Mesodermal cell (in vitro differentiated cells): ENCODE measurements around the gene THTPA.

Experiments
- H3K27ac ChIP-seq: 2 replicates; pipeline ENCODE4 v1.7.0; 2013; ENCODE audit warnings: mild to moderate bottlenecking, low read depth, low read length, moderate library complexity; ENCODE audit not compliant: severe bottlenecking
- H3K36me3 ChIP-seq: 2 replicates; pipeline ENCODE4 v1.7.1; 2013; ENCODE audit warnings: mild to moderate bottlenecking, low read length, moderate library complexity; ENCODE audit not compliant: control insufficient read depth, insufficient read depth
- H3K4me1 ChIP-seq: one replicate; pipeline ENCODE4 v1.7.1; 2013; ENCODE audit warnings: mild to moderate bottlenecking, low read length; ENCODE audit not compliant: insufficient read depth, control insufficient read depth, poor library complexity, severe bottlenecking
- H3K4me3 ChIP-seq: 2 replicates; pipeline ENCODE4 v1.7.0; 2013; ENCODE audit warnings: low read length, control low read depth, mild to moderate bottlenecking; ENCODE audit not compliant: insufficient read depth, poor library complexity, severe bottlenecking; ENCODE audit errors: extremely low read depth
- H3K9me3 ChIP-seq: 2 replicates; pipeline ENCODE4 v1.7.1; 2013; ENCODE audit warnings: mild to moderate bottlenecking, low read length, moderate library complexity; ENCODE audit not compliant: control insufficient read depth
- WGBS, 2 experiments: methylation state at CpG; one replicate each; pipeline ENCODE4 v1.1.5; 2013; ENCODE audit warnings: missing lambda C conversion rate in 2 of 2; ENCODE audit not compliant: insufficient coverage in 2 of 2; 5-methylcytosine and 5-hydroxymethylcytosine counted together

THTPA gene

GRCh38 chr14:23569443-23570151 lies 13.5 kb downstream of the THTPA start:
- Histone ChIP-seq H3K27ac (no peak overlapping the region), H3K9me3 (no peaks in the 10 kb centered on the region), H3K4me1 (peaks cover 20% of the 10 kb centered on the region), H3K36me3 (peaks cover 10% of the 10 kb centered on the region), H3K4me3 (no peak overlapping the region)
- WGBS, 2 experiments = 60 to 77% methylated on average over 4 to 6 of the region's 7 CpGs

- Histone ChIP-seq H3K4me1 (peaks cover 20% of the 10 kb centered on the region), H3K4me3 (no peak overlapping the region), H3K9me3 (no peaks in the 10 kb centered on the region), H3K36me3 (peaks cover under 1% of the 10 kb centered on the region), H3K27ac (no peak overlapping the region)
- WGBS, 2 experiments = 92 to 93% methylated on average over 17 to 20 of the region's 23 CpGs
These were observed 14.9 kb downstream of the THTPA start for GRCh38 chr14:23570806-23571483.

GRCh38 chr14:23571701-23572523 lies 15.8 kb downstream of the THTPA start:
- Histone ChIP-seq H3K27ac (no peak overlapping the region), H3K4me3 (no peak overlapping the region), H3K4me1 (peaks cover 20% of the 10 kb centered on the region), H3K9me3 (no peaks in the 10 kb centered on the region), H3K36me3 (no peaks in the 10 kb centered on the region)
- WGBS, 2 experiments = 77 to 83% methylated on average over 9 to 14 of the region's 14 CpGs

GRCh38 chr14:23572524-23572828 lies 16.4 kb downstream of the THTPA start:
- WGBS, 2 experiments = 78 to 85% methylated on average over 4 of the region's 4 CpGs
- H3K4me3 ChIP-seq = no peak overlapping the region
- H3K9me3 ChIP-seq = no peaks in the 10 kb centered on the region
- no peaks in the 10 kb centered on the region for H3K36me3 ChIP-seq
- H3K4me1 ChIP-seq = peaks cover 20% of the 10 kb centered on the region
- no peak overlapping the region for H3K27ac ChIP-seq

- Histone ChIP-seq H3K4me3 (no peak overlapping the region), H3K4me1 (peaks cover 20% of the 10 kb centered on the region), H3K36me3 (no peaks in the 10 kb centered on the region), H3K9me3 (no peaks in the 10 kb centered on the region), H3K27ac (no peak overlapping the region)
- WGBS, 2 experiments = 49 to 63% methylated on average over 2 to 3 of the region's 4 CpGs
These were observed 16.8 kb downstream of the THTPA start for GRCh38 chr14:23572836-23573235.

GRCh38 chr14:23573384-23574015 lies 17.4 kb downstream of the THTPA start:
- 89 to 96% methylated on average over 3 to 5 of the region's 5 CpGs for WGBS, 2 experiments
- peaks cover 14% of the 10 kb centered on the region for H3K4me1 ChIP-seq
- no peaks in the 10 kb centered on the region for H3K36me3 ChIP-seq
- no peak overlapping the region for H3K27ac ChIP-seq
- H3K9me3 ChIP-seq = no peaks in the 10 kb centered on the region
- no peak overlapping the region for H3K4me3 ChIP-seq

- Histone ChIP-seq H3K36me3 (no peaks in the 10 kb centered on the region), H3K9me3 (no peaks in the 10 kb centered on the region), H3K4me3 (peak overlapping the region; percentile 34), H3K27ac (no peak overlapping the region), H3K4me1 (peaks cover 11% of the 10 kb centered on the region)
- 6 to 7% methylated on average over 46 to 56 of the region's 67 CpGs for WGBS, 2 experiments
These were observed 21.1 kb downstream of the THTPA start for GRCh38 chr14:23577004-23577681.

- Histone ChIP-seq H3K4me1 (peaks cover 4% of the 10 kb centered on the region), H3K9me3 (no peaks in the 10 kb centered on the region), H3K4me3 (peak overlapping the region; percentile 34), H3K36me3 (no peaks in the 10 kb centered on the region), H3K27ac (no peak overlapping the region)
- 1 to 3% methylated on average over 5 to 13 of the region's 24 CpGs for WGBS, 2 experiments
These were observed 21.8 kb downstream of the THTPA start for GRCh38 chr14:23577710-23578392.

GRCh38 chr14:23578560-23579310 lies 22.7 kb downstream of the THTPA start, which contains the start of gene JPH4:
Gene JPH4, minus strand, starts transcription at chr14:23578790. Its CDS starts 1,337 bp downstream, at chr14:23577453.
- WGBS, 2 experiments = 11 to 16% methylated on average over 14 to 17 of the region's 18 CpGs
- peak within 1 kb of the TSS; percentile 34 for H3K4me3 ChIP-seq
- H3K36me3 ChIP-seq = no peaks in the 10 kb centered on the region
- peaks cover 3% of the 10 kb centered on the region for H3K4me1 ChIP-seq
- no peaks in the 10 kb centered on the region for H3K9me3 ChIP-seq
- no peak within 1 kb of the TSS for H3K27ac ChIP-seq
